Stimulated activated CD8-positive, alpha-beta memory T cell treated with anti-CD3 and anti-CD28 coated beads, Interleukin-12 subunit alpha, Interleukin-12 subunit beta, amount 100 ng/mL, for 1 hour (primary cell): Measurements from ENCODE around the gene KCNK15.

Experiments used
- DNase-seq: peaks from one replicate; pipeline ENCODE4 v3.0.0-alpha.2; 2020; ENCODE audit warnings: low read depth

The KCNK15 gene

GRCh38 chr20:44736170-44737021 lies 9.3 kb upstream of the KCNK15 start:
- DNase-seq: no peak

- no peak for DNase-seq
These were observed 8.5 kb upstream of the KCNK15 start for GRCh38 chr20:44737116-44737515.

- DNase-seq: no peak
These were observed 6.7 kb upstream of the KCNK15 start for GRCh38 chr20:44738813-44739477.

GRCh38 chr20:44739942-44740341 lies 5.7 kb upstream of the KCNK15 start:
- no peak for DNase-seq

GRCh38 chr20:44742304-44743079 lies 3.2 kb upstream of the KCNK15 start:
- DNase-seq: no peak

- no peak for DNase-seq
These were observed 2.5 kb upstream of the KCNK15 start for GRCh38 chr20:44743080-44743701.

GRCh38 chr20:44743916-44744655 lies 1.6 kb upstream of the KCNK15 start:
- no peak for DNase-seq

- no peak for DNase-seq
These were observed 505 bp upstream of the KCNK15 start for GRCh38 chr20:44745122-44745597.

- no peak for DNase-seq
These were observed 901 bp downstream of the KCNK15 start for GRCh38 chr20:44746367-44747165.

GRCh38 chr20:44747166-44748004 lies 1.7 kb downstream of the KCNK15 start:
- peak; percentile 29 for DNase-seq

- no peak for DNase-seq
These were observed 2.3 kb downstream of the KCNK15 start for GRCh38 chr20:44748005-44748370.

GRCh38 chr20:44750081-44750805 lies 4.6 kb downstream of the KCNK15 start:
- DNase-seq: no peak

GRCh38 chr20:44752099-44752931 lies 6.7 kb downstream of the KCNK15 start:
- DNase-seq: no peak

- DNase-seq: no peak
These were observed 8.9 kb downstream of the KCNK15 start for GRCh38 chr20:44754554-44754953.

GRCh38 chr20:44756011-44756688 lies 10.5 kb downstream of the KCNK15 start:
- DNase-seq: no peak

GRCh38 chr20:44756956-44757355 lies 11.3 kb downstream of the KCNK15 start:
- DNase-seq: no peak
